ENCODE measurements around the gene C1orf21. TPM values are rescaled to one million over a fixed set of nuclear protein-coding genes. Genes with fewer than 3 reads are reported as not detected.

Gene C1orf21
- total RNA-seq, 1 donor from 2014 or later = 0.09 TPM

GRCh38 chr1:184362876-184363275 is 24.0 kb upstream of the C1orf21 start:
- no peak for ATAC-seq (ENCODE audit: low read depth)
- Mint-ChIP-seq H3K9me3 (no peaks in the 10 kb centered on the region), H3K27ac (no peak overlapping the region), H3K4me1 (no peaks in the 10 kb centered on the region), H3K27me3 (peaks cover 4% of the 10 kb centered on the region), H3K4me3 (no peak overlapping the region), H3K36me3 (ENCODE audit: low read depth) (no peaks in the 10 kb centered on the region)
- no peak for DNase-seq
- no peak for TF ChIP-seq CTCF (IDR thresholded peaks at IDR 0.05)
- intact Hi-C loops (cut with micrococcal nuclease) = no loop called here
- POLR2A ChIA-PET = no interaction called here
- CTCF ChIA-PET = no interaction called here

DNA sequence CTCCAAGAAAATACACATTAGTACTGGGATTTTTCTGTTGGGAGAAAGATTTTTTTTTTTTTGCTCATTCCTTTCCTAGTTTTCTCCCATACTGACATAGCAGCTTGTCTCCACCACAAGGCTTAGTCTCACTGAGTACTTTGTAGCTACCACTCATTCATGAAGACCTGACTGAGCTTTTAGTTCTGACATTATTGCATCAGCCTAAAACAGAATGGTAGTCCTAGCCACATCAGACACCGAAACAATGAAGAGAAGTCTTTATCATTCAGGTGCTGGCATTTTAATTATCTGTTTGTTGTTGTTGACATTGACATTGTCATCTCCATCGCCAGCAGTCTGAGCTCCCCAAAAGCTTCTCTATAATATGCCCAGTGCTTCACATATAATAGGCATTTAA is 21.1 kb upstream of the C1orf21 start:
- no peak for ATAC-seq (ENCODE audit: low read depth)
- POLR2A ChIA-PET = no interaction called here
- intact Hi-C loops (cut with micrococcal nuclease) = no loop called here
- Mint-ChIP-seq H3K27me3 (no peaks in the 10 kb centered on the region), H3K36me3 (ENCODE audit: low read depth) (no peaks in the 10 kb centered on the region), H3K4me3 (no peak overlapping the region), H3K4me1 (no peaks in the 10 kb centered on the region), H3K27ac (no peak overlapping the region), H3K9me3 (no peaks in the 10 kb centered on the region)
- CTCF ChIA-PET = no interaction called here
- TF ChIP-seq CTCF (IDR thresholded peaks at IDR 0.05) = no peak
- DNase-seq = no peak

DNA sequence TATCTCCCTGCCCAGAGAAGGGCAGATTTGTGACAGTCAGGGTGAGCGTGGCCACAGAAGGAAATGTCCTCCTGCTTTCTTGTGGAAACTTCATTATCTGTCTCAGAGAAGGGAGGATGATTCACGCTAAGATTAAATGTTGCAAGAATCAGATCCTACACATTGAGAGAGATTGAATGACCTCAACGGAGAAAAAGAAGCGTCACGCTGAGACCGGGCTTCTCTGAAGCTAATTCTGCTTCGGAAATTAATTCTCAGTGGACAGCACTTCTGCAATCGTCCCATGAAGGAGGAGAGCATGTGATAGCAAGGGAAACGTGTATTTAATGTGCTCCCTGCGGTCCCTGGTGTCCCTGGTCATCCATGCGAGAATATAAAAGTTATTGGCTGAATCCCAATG is 19.8 kb upstream of the C1orf21 start:
- ATAC-seq (ENCODE audit: low read depth) = no peak
- H3K9me3 Mint-ChIP-seq = no peaks in the 10 kb centered on the region
- H3K27me3 Mint-ChIP-seq = no peaks in the 10 kb centered on the region
- intact Hi-C loops (cut with micrococcal nuclease) = no loop called here
- POLR2A ChIA-PET = no interaction called here
- no peak overlapping the region for H3K27ac Mint-ChIP-seq
- H3K4me3 Mint-ChIP-seq = no peak overlapping the region
- no peaks in the 10 kb centered on the region for H3K4me1 Mint-ChIP-seq
- TF ChIP-seq CTCF (IDR thresholded peaks at IDR 0.05) = no peak
- CTCF ChIA-PET = no interaction called here
- no peaks in the 10 kb centered on the region for H3K36me3 Mint-ChIP-seq (ENCODE audit: low read depth)
- no peak for DNase-seq

DNA sequence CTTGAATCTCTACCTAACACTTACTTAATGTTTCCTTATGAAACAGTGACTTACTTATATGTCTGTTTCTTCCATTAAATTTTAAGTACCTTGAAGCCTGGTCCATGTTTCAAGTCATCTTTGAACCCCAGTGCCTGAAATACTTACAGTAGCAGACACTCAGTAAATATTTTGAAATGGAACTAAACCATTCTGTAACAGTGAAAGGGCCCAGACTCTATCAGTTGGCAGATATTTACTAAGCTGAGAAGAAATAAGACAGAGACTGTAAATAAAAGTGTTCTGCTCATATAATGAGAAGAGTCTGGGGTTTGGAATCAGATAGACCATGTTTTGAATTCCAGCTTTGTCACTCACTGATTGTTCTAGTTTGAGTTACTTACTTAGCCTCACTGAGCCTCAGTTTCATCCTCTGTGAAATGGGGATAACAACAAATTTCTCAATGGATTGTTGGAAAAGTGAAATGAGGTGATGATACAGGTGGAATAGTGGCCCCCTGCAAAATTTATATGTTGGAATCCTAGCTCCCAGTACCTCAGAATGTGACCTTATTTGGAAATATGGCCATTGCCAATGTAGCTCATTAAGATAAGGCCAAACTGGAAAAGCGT is 19.3 kb upstream of the C1orf21 start:
- ChIA-PET POLR2A (no interaction called here), CTCF (no interaction called here)
- no peaks in the 10 kb centered on the region for H3K27me3 Mint-ChIP-seq
- H3K9me3 Mint-ChIP-seq = no peaks in the 10 kb centered on the region
- no peak overlapping the region for H3K4me3 Mint-ChIP-seq
- no peaks in the 10 kb centered on the region for H3K36me3 Mint-ChIP-seq (ENCODE audit: low read depth)
- ATAC-seq (ENCODE audit: low read depth) (no peak), DNase-seq (no peak)
- no peak for TF ChIP-seq CTCF (IDR thresholded peaks at IDR 0.05)
- H3K4me1 Mint-ChIP-seq = no peaks in the 10 kb centered on the region
- intact Hi-C loops (cut with micrococcal nuclease) = no loop called here
- no peak overlapping the region for H3K27ac Mint-ChIP-seq

DNA sequence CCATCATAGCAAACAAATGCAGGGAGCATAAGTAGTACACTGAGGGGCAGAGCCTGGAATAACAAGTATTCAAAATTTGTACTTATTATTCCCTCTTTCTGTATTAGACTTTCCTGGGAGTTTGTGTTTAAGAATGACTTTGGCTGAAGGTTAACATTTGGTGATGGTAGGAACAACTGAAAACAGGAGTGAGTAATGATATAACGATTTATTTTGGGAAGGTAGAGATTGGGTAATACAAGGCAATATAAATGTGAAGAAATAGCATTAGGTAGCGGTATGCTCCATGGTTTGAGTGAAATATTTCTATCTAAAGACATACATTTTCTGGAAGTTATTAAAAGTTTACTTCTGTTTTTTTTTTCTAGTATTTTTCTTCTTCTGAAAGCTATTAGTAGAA is 18.5 kb upstream of the C1orf21 start:
- no peaks in the 10 kb centered on the region for H3K36me3 Mint-ChIP-seq (ENCODE audit: low read depth)
- no peak for DNase-seq
- no peaks in the 10 kb centered on the region for H3K4me1 Mint-ChIP-seq
- POLR2A ChIA-PET = no interaction called here
- ATAC-seq (ENCODE audit: low read depth) = no peak
- no peak overlapping the region for H3K4me3 Mint-ChIP-seq
- CTCF ChIA-PET = no interaction called here
- no peak for TF ChIP-seq CTCF (IDR thresholded peaks at IDR 0.05)
- no peaks in the 10 kb centered on the region for H3K27me3 Mint-ChIP-seq
- no peak overlapping the region for H3K27ac Mint-ChIP-seq
- intact Hi-C loops (cut with micrococcal nuclease) = no loop called here
- H3K9me3 Mint-ChIP-seq = no peaks in the 10 kb centered on the region
